LNCaP clone FGC (cell line): ENCODE measurements around the gene TEC.
"Not testable (repeated sequence)": the region's sequence is repeated elsewhere in the genome, so short reads cannot be mapped to it uniquely, and the experiment has no call there.

Source experiments
- DNase-seq: peaks from one replicate; pipeline ENCODE4 v3.0.0-alpha.2; 2011; ENCODE audit warnings: low read depth
- H3K4me3 ChIP-seq: 2 replicates; pipeline ENCODE4 v1.5.1; 2011; ENCODE audit warnings: mild to moderate bottlenecking, low read depth, low read length, control low read depth
- CTCF ChIP-seq: IDR thresholded peaks from 2 replicates; pipeline ENCODE4 v1.5.1; 2012; ENCODE audit warnings: mild to moderate bottlenecking; ENCODE audit not compliant: control insufficient read depth, insufficient read depth; ENCODE audit errors: extremely low read depth

The TEC gene

GRCh38 chr4:48227662-48228061 is 42.0 kb downstream of the TEC start:
- DNase-seq, result no peak
- no peak for TF ChIP-seq CTCF

GRCh38 chr4:48226199-48226598 is 43.4 kb downstream of the TEC start:
- no peak overlapping the region for H3K4me3 ChIP-seq
- no peak for DNase-seq
- no peak for TF ChIP-seq CTCF

More at GRCh38 chr4:48227662-48228061, 42.0 kb downstream of the TEC start:
- no peak overlapping the region for H3K4me3 ChIP-seq

GRCh38 chr4:48225368-48226141 is 44.1 kb downstream of the TEC start:
- no peak for DNase-seq
- H3K4me3 ChIP-seq, result no peak overlapping the region
- TF ChIP-seq CTCF, result no peak

GRCh38 chr4:48224606-48225005 is 45.0 kb downstream of the TEC start:
- DNase-seq, result no peak
- H3K4me3 ChIP-seq, result no peak overlapping the region
- TF ChIP-seq CTCF, result no peak

- DNase-seq, result no peak
- no peak for TF ChIP-seq CTCF
- H3K4me3 ChIP-seq, result no peak overlapping the region
These were observed 45.9 kb downstream of the TEC start for GRCh38 chr4:48223633-48224295.

- H3K4me3 ChIP-seq, result no peak overlapping the region
- DNase-seq, result no peak
- no peak for TF ChIP-seq CTCF
These were observed 47.1 kb downstream of the TEC start for GRCh38 chr4:48222491-48222890.

- not testable (repeated sequence) for DNase-seq, H3K4me3 ChIP-seq
These were observed 50.2 kb downstream of the TEC start for GRCh38 chr4:48219430-48219829.
